ENCODE results near the gene LMBRD2. TPM values are rescaled to one million over a fixed set of nuclear protein-coding genes. Genes with fewer than 3 reads are reported as not detected.

LMBRD2 gene
- total RNA-seq, 3 donors from 2014 or later = 11.0 to 19.3 (median 13.1) TPM

- H3K4me3 ChIP-seq = no peak overlapping the region
- TF ChIP-seq POLR2AphosphoS5 (IDR thresholded peaks at IDR 0.05) (no peak), CTCF (IDR thresholded peaks at IDR 0.05) (no peak), POLR2A (IDR thresholded peaks at IDR 0.05) (no peak)
- no peaks in the 10 kb centered on the region for H3K9me3 ChIP-seq
- no peaks in the 10 kb centered on the region for H3K36me3 ChIP-seq
- H3K27me3 ChIP-seq = no peaks in the 10 kb centered on the region
- DNase-seq (ENCODE audit: low spot score in 2 of 2) = no peak
- intact Hi-C loops (cut with DNase I; ENCODE audit: low total_unique reads) = no loop called here
- no peak overlapping the region for H3K27ac ChIP-seq
- no peaks in the 10 kb centered on the region for H3K4me1 ChIP-seq
Observed at GRCh38 chr5:36181774-36182173, 30.1 kb upstream of the LMBRD2 start.

GRCh38 chr5:36180556-36181350 is 29.1 kb upstream of the LMBRD2 start:
- H3K36me3 ChIP-seq = no peaks in the 10 kb centered on the region
- intact Hi-C loops (cut with DNase I; ENCODE audit: low total_unique reads) = no loop called here
- TF ChIP-seq POLR2AphosphoS5 (IDR thresholded peaks at IDR 0.05) (no peak), POLR2A (IDR thresholded peaks at IDR 0.05) (no peak), CTCF (IDR thresholded peaks at IDR 0.05) (no peak)

GRCh38 chr5:36179950-36180349 is 28.3 kb upstream of the LMBRD2 start:
- TF ChIP-seq POLR2A (IDR thresholded peaks at IDR 0.05) = no peak
- TF ChIP-seq CTCF (IDR thresholded peaks at IDR 0.05) = no peak
- TF ChIP-seq POLR2AphosphoS5 (IDR thresholded peaks at IDR 0.05) = no peak
- intact Hi-C loops (cut with DNase I; ENCODE audit: low total_unique reads) = loop anchor here (10.0 kb wide), 1 partner anchor 805 kb away; no protein-coding TSS in a partner anchor
- H3K4me3 ChIP-seq = no peak overlapping the region
- no peaks in the 10 kb centered on the region for H3K4me1 ChIP-seq
- H3K9me3 ChIP-seq = no peaks in the 10 kb centered on the region
- H3K36me3 ChIP-seq = no peaks in the 10 kb centered on the region
- H3K27me3 ChIP-seq = no peaks in the 10 kb centered on the region
- no peak overlapping the region for H3K27ac ChIP-seq
- DNase-seq (ENCODE audit: low spot score in 2 of 2) = no peak

More at GRCh38 chr5:36180556-36181350, 29.1 kb upstream of the LMBRD2 start:
- Histone ChIP-seq H3K4me1 (no peaks in the 10 kb centered on the region), H3K27ac (no peak overlapping the region), H3K9me3 (no peaks in the 10 kb centered on the region), H3K4me3 (no peak overlapping the region), H3K27me3 (no peaks in the 10 kb centered on the region)
- no peak for DNase-seq (ENCODE audit: low spot score in 2 of 2)

- Histone ChIP-seq H3K27ac (no peak overlapping the region), H3K36me3 (no peaks in the 10 kb centered on the region), H3K4me1 (no peaks in the 10 kb centered on the region), H3K27me3 (no peaks in the 10 kb centered on the region), H3K9me3 (no peaks in the 10 kb centered on the region), H3K4me3 (no peak overlapping the region)
- TF ChIP-seq POLR2A (IDR thresholded peaks at IDR 0.05) = no peak
- TF ChIP-seq CTCF (IDR thresholded peaks at IDR 0.05) = no peak
- no peak for TF ChIP-seq POLR2AphosphoS5 (IDR thresholded peaks at IDR 0.05)
- no peak for DNase-seq (ENCODE audit: low spot score in 2 of 2)
- intact Hi-C loops (cut with DNase I; ENCODE audit: low total_unique reads) = loop anchor here (10.0 kb wide), 1 partner anchor 804 kb away; no protein-coding TSS in a partner anchor
Observed at GRCh38 chr5:36178524-36178890, 26.8 kb upstream of the LMBRD2 start.

- DNase-seq (ENCODE audit: low spot score in 2 of 2) = no peak
- intact Hi-C loops (cut with DNase I; ENCODE audit: low total_unique reads) = loop anchor here (10.0 kb wide), 1 partner anchor 803 kb away; no protein-coding TSS in a partner anchor
- Histone ChIP-seq H3K4me3 (no peak overlapping the region), H3K27me3 (no peaks in the 10 kb centered on the region), H3K36me3 (no peaks in the 10 kb centered on the region), H3K4me1 (no peaks in the 10 kb centered on the region), H3K27ac (no peak overlapping the region), H3K9me3 (no peaks in the 10 kb centered on the region)
- TF ChIP-seq POLR2A (IDR thresholded peaks at IDR 0.05) (no peak), POLR2AphosphoS5 (IDR thresholded peaks at IDR 0.05) (no peak), CTCF (IDR thresholded peaks at IDR 0.05) (peak in 2 of 3 donors; percentile 29 to 46)
Observed at GRCh38 chr5:36177715-36178523, 26.2 kb upstream of the LMBRD2 start.
